GM18868 (cell line): ENCODE measurements around the gene ASMTL.
A peak's percentile ranks its signal among the peaks of the same experiment; 100 is the strongest.
"Not testable (repeated sequence)": the region's sequence is repeated elsewhere in the genome, so short reads cannot be mapped to it uniquely, and the experiment has no call there.

ENCODE experiments used
- ATAC-seq: cut with Tn5 transposase; IDR thresholded peaks from one replicate; pipeline ENCODE4 v1.9.1; 2021; ENCODE audit warnings: mild to moderate bottlenecking, moderate library complexity; ENCODE audit not compliant: unreplicated experiment

The ASMTL gene

DNA sequence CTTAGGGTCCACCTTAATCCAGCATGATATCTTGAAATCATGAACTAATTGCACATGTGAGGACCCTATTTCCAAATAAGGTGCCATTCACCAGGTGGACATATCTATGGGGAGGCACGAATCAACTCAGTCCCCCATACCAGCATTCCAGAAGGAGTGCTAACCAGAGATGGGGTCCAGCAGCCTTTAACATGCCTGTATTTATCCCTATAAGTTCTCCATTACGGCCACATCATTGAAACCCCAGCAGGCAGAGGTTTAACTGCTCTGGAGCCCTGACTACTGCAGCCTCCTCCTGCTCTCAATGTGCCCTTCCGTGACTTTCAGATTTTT, 3.2 kb upstream of the ASMTL start:
- no peak for ATAC-seq

GRCh38 chrX:1453951-1454785, 1.5 kb upstream of the ASMTL start:
- ATAC-seq = peak; percentile 50

DNA sequence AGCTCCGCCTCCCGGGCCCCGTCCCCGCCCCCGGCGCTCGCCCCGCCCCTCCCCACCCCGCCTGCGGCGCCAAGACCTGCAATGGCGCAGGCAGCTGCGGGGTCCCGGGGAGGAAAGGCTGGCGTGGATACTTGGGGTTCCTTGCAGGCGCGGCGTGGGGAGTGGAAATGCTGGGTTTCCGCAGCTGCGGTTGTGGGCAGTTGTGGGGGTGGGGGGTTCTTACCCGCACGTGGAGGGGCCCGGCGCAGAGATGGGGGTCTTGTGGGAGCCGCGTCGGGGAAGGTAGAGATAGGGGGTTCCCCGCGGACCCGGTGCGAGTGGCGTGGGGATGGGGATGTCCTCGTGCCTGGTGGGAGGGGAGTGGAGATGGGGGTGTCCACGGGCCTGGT, 680 bp upstream of the ASMTL start:
- ATAC-seq = peak; percentile 3

DNA sequence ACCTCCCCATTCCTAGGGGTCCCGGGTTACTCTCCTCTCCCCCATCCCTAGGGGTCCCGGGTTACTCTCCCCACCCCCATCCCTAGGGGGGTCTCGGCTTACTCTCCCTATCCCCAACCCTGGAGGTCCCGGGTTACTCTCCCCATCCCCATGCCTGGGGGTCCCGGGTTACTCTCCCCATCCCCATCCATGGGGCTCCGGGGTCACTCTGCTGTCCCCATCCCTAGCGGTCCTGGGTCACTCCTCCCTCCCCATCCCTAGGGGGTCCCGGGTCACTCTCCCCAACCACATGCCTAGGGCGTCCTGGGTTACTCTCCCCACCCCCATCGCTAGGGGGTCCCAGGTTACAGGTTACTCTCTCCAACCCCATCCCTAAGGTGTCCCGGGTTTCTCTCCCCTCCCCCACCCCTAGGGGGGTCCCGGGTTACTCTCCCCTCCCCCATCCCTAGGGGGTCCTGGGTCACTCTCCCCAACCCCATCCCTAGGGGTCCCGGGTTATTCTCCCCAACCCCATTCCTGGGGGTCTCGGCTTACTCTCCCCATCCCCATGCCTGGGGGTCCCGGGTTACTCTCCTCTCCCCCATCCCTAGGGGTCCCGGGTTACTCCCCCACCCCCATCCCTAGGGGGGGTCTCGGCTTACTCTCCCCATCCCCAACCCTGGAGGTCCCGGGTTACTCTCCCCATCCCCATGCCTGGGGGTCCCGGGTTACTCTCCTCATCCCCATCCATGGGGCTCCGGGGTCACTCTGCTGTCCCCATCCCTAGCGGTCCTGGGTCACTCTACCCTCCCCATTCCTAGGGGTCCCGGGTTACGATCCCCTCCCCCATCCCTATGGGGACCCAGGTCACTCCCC, 821 bp downstream of the ASMTL start:
- ATAC-seq = no peak

- ATAC-seq = no peak
These were observed 1.5 kb downstream of the ASMTL start for GRCh38 chrX:1451251-1451660.

DNA sequence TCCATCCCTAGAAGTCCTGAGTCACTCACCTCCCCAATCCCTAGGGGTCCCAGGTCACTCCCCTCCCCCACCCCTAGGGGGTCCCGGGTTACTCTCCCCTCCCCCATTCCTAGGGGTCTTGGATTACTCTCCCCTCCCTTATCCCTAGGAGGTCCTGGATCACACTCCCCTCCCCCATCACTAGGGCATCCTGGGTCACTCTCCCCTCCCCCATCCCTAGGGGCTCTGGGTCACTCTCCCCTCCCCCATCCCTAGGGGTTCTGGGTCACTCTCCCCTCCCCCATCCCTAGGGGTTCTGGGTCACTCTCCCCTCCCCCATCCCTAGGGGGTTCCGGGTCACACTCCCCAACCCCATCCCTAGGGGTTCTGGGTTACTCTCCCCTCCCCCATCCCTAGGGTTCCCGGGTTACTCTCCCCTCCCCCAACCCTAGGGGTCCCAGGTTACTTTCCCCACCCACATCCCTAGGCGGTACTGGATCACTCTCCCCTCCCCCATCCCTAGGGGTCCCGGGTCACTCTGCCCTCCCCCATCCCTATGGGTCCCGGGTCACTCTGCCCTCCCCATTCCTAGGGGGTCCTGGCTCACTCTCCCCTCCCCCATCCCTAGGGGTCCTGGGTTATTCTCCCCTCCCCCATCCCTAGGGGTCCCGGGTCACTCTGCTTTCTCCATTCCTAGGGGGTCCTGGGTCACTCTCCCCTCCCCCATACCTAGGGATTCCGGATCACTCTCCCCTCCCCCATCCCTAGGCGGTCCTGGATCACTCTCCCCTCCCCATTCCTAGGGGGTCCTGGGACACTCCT, 2.1 kb downstream of the ASMTL start:
- ATAC-seq = no peak

GRCh38 chrX:1449823-1450149, 2.9 kb downstream of the ASMTL start:
- no peak for ATAC-seq

- no peak for ATAC-seq
These were observed 3.5 kb downstream of the ASMTL start for GRCh38 chrX:1449036-1449822.

DNA sequence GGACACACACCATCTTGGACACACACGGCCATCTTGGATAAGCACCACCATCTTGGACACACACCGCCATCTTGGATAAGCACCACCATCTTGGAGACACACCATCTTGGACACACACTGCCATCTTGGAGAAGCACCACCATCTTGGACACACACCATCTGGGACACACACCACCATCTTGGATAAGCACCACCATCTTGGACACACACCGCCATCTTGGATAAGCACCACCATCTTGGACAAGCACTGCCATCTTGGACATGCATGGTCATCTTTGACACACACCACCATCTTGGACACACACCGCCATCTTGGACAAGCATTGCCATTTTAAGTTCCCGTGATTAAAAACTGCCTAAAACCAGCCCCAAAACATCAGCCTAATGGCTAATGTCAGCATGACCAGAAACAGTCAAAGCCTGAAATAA, 4.1 kb downstream of the ASMTL start:
- ATAC-seq = not testable (repeated sequence)

DNA sequence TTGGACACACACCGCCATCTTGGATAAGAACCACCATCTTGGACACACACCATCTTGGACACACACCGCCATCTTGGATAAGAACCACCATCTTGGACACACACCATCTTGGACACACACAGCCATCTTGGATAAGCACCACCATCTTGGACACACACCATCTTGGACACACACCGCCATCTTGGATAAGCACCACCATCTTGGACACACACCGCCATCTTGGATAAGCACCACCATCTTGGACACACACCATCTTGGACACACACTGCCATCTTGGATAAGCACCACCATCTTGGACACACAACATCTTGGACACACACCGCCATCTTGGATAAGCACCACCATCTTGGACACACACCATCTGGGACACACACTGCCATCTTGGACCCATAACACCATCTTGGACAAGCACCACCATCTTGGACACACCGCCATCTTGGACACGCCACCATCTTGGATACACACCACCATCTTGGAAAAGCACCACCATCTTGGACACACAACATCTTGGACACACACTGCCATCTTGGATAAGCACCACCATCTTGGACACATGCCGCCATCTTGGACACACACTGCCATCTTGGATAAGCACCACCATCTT, 4.6 kb downstream of the ASMTL start:
- ATAC-seq = not testable (repeated sequence)

DNA sequence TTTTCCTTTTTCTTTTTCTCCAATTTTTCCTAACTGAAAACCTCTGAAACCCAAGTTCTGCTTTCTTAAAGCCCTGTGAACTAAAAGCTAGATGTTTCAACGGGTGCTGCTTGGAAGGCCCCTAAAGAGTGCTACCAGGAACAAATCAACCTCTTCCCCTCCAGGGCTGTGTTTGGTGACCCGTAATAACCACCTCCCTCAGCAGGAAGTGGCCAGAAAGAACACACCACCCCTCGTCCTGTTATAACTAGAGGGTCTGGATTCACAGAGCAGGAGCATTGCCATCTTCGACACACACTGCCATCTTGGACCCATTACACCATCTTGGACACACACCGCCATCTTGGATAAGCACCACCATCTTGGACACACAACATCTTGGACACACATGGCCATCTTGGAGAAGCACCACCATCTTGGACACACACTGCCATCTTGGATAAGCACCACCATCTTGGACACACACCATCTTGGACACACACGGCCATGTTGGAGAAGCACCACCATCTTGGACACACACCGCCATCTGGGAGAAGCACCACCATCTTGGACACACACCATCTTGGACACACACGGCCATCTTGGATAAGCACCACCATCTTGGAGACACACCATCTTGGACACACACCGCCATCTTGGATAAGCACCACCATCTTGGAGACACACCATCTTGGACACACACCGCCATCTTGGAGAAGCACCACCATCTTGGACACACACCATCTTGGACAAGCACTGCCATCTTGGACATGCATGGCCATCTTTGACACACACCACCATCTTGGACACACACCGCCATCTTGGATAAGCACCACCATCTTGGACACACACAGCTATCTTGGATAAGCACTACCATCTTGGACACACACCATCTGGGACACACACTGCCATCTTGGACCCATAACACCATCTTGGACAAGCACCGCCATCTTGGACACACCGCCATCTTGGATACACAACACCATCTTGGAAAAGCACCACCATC, 5.4 kb downstream of the ASMTL start:
- not testable (repeated sequence) for ATAC-seq

DNA sequence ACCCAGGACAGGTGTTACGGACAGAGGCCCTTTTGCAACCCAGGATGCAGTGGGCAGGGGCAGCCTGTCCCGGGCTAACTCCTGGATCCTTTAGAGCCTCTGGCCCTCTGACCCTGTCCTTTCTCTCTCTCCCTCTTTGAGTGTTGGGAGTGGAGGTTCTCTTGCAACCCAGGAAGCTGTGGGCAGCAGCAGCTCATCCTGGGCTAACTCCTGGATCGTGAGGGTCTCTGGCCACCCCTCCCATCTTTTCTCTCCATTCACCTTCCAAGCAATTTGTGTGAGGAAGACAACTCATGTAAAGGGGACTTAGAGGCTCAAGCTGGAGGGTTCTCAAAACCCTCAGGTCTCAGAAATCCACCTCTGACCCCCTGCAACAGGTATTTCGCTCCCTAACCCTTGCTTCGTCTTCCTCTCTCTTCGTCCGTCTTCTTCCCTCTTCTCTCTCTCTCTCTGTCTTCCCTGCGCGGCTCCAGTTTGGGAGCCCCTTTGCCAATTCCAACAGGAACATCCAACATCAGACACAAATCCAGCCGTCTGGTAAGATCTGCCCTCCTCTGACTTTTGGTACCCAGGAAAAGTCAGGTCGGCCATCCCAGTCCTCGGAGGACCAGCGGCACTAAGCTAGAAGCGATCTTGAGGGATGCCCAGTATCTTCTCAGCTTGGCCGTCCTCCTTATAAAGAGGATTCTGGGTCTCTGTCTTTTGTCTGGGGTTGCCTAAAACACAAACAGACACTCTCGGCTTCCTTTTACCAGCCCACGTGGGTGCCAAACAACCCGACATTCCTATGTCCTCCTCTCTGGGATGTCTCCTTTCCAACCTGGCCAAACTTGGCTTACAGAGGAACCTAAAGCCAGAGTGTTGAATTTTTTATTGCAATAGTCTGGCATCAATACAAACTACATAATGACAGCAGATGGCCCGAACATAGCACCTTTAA, 7.9 kb downstream of the ASMTL start:
- ATAC-seq = no peak

DNA sequence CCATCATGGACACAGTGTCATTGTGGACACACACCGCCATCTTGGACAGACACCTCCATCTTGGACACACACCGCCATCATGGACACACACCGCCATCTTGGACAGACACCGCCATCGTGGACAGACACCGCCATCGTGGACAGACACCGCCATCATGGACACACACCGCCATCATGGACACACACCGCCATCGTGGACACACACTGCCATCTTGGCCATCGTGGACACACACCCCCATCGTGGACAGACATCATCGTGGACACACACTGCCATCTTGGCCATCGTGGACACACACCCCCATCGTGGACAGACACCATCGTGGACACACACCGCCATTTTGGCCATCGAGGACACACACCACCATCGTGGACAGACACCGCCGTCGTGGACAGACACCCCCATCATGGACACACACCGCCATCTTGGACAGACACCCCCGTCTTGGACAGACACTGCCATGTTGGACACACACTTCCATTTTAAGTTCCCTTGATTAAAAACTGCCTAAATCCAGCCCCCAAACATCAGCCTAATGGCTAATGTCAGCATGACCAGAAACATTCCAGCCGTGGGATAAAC, 9.1 kb downstream of the ASMTL start:
- no peak for ATAC-seq

DNA sequence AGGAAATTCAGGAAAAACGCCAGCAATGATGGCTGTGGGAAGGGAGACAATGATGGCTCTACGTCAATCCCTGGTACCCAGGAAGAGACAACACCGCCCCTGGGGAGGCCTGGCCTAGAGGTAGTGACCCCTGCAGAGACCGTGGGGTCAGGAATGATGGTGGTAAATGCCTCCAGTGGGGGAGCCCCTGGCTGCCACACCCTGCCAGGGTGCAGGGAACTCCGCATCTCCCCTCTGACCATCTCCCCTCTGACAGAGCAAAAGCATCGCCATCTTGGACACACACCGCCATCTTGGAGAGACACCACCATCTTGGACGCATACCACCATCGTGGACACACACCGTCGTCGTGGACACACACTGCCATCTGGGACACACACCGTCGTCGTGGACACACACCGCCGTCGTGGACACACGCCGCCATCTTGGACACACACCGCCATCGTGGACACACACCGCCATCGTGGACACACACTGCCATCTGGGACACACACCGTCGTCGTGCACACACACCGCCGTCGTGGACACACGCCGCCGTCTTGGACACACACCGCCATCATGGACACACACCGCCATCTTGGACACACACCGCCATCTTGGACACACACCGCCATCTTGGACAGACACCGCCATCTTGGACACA, 9.9 kb downstream of the ASMTL start:
- no peak for ATAC-seq

DNA sequence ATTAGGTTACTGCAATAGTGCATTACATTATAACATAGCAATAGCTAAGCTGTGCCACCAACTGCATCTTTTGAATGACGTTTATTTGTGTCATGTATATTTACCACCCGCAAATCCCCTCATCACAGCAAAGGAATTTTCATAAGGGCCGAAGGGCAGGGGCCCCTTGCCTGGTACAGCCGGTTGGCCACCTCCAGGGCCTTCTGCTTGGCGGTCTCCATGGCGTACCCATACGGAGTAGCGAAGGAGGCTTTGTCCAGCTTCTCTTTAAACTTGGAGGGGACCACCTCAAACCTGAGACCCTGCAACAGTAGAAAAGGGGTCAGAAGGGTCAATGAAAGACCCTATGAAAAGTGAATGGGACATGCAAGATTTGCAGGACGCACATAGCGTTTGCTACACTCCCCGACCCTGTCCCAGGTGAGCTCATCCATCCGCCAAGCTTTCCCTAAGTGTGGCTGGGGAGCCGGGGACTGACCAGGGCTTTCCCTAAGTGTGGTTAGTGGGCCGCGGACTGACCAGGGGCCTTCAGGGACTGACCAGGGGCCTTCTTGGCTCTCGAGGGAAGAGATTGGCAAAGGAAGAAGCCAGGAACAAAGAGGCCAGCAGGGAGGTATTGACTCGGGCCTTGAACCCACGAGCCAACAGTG, 10.6 kb downstream of the ASMTL start:
- ATAC-seq = no peak

DNA sequence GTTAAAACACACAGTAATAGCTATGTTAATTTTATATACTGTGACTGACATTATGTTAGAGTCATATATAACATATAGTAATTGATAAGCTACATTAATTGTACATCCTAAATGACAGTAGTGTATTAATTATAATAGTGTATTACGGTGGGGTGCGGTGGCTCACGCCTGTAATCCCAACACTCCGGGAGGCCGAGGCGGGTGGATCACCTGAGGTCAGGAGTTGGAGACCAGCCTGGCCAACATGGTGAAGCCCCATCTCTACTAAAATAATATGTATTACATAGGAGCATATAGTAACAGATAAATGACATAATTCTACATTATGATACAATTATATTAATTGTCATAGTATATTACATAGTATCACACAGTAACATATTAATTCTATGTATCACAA, 12.2 kb downstream of the ASMTL start:
- no peak for ATAC-seq
